Cardiac fibroblast (primary cell): ENCODE data around the gene LDLRAD3.
"Not testable (repeated sequence)": the region's sequence is repeated elsewhere in the genome, so short reads cannot be mapped to it uniquely, and the experiment has no call there.

Source experiments
- DNase-seq, 2 donors: peaks; one replicate each; pipeline versions ENCODE4 v3.0.0 to v3.0.0-alpha.2; 2010; ENCODE audit warnings: low read depth in 2 of 2
- H3K4me3 ChIP-seq, 2 donors: replicated peaks in 1 of 2; 1 replicate in 1 of 2; 2 replicates in 1 of 2; pipeline ENCODE4 v1.5.1; 2011; ENCODE audit warnings: low read depth in 2 of 2, low read length in 2 of 2, mild to moderate bottlenecking in 2 of 2, moderate library complexity in 1 of 2
- CTCF ChIP-seq: IDR thresholded peaks from one replicate; pipeline ENCODE4 v1.5.1; 2011; ENCODE audit warnings: low read depth, mild to moderate bottlenecking, low read length, inconsistent platforms

Gene LDLRAD3

DNA sequence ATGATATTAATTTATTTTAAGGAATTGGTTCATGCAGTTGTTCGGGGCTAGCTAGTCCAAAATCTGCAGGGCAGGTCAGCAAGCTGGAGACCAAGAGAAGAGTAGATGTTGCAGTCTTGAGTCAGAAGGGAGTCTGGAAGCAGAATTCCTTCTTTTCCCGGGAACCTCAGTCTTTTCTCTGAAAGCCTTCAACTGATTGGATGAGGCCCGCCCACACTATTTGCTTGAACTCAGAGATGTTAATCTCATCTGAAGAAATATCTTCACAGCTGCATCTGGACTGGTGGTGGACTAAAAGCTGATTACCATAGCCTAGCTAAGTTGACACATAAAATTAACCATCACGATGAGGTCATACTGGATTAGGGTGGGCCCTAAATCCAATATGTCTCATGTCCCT lies 223.2 kb downstream of the LDLRAD3 start:
- H3K4me3 ChIP-seq, result no peak overlapping the region
- no peak for DNase-seq
- TF ChIP-seq CTCF, result no peak

- no peak for TF ChIP-seq CTCF
- no peak for DNase-seq
- H3K4me3 ChIP-seq, result no peak overlapping the region
Measured at GRCh38 chr11:36167729-36168128, 223.9 kb downstream of the LDLRAD3 start.

DNA sequence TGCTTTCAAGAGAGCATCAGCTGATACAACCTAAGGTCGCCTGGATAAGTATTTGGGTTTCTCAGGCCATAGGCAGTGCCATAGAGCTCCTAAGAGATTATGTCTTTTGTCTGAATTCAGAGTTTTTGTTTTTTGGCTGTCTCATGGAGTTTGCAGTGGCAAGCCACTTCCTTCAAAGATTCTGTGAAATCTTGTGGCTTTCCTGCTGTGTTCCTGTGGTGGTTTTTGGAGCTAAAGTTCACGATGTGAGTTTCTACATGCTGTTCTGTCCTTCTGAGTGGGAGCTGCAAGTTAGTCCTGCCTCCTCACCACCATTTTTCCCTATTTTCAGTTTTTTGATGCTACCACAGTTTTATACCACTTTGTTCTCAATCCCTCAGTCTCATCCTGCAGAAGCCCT lies 234.0 kb downstream of the LDLRAD3 start:
- no peak for TF ChIP-seq CTCF
- DNase-seq, result peak in 1 of 2 donors; percentile 30
- no peak overlapping the region for H3K4me3 ChIP-seq

- no peak overlapping the region for H3K4me3 ChIP-seq
- DNase-seq, result peak; percentile 80 to 93
- TF ChIP-seq CTCF, result no peak
Measured at GRCh38 chr11:36186340-36187175, 242.7 kb downstream of the LDLRAD3 start.

DNA sequence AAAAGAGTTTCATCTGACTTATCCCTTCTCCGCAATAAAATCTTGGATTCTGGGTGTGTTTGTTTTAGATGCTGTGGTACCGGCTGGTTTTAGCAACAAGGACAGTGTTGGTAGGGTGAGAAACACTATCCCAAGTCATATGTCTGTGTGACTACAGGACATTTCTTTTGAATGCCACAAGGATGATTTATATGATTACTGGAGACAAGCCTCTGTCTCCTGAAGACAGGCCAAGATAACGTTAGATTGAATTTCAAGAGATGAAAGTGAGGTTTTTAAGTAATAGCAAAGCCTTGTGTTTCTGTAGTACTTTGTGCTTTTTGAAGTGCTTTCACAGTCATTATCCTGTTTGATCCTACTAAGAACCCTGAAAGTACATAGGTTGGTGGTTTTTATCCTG lies 243.8 kb downstream of the LDLRAD3 start:
- H3K4me3 ChIP-seq, result no peak overlapping the region
- DNase-seq, result no peak
- no peak for TF ChIP-seq CTCF

GRCh38 chr11:36189735-36190134 lies 245.9 kb downstream of the LDLRAD3 start:
- DNase-seq, H3K4me3 ChIP-seq: not testable (repeated sequence)

GRCh38 chr11:36191941-36192340 lies 248.1 kb downstream of the LDLRAD3 start:
- no peak for DNase-seq
- no peak for TF ChIP-seq CTCF
- no peak overlapping the region for H3K4me3 ChIP-seq
